GM06990 (cell line): ENCODE measurements around the gene RAI14.
"Not testable (repeated sequence)": the region's sequence is repeated elsewhere in the genome, so short reads cannot be mapped to it uniquely, and the experiment has no call there.

Experiments used
- DNase-seq: peaks from one replicate; pipeline ENCODE4 v3.0.0-alpha.2; 2011; ENCODE audit not compliant: insufficient read length; ENCODE audit errors: extremely low read depth
- H3K27me3 ChIP-seq: replicated peaks from 2 replicates; pipeline ENCODE4 v1.6.0; 2011; ENCODE audit warnings: low read length; ENCODE audit not compliant: control insufficient read depth, insufficient read depth
- H3K36me3 ChIP-seq: 2 replicates; pipeline ENCODE4 v1.5.1; 2011; ENCODE audit warnings: low read length; ENCODE audit not compliant: control insufficient read depth, insufficient read depth
- H3K4me3 ChIP-seq: replicated peaks from 2 replicates; pipeline ENCODE4 v1.5.1; 2011; ENCODE audit warnings: low read depth, mild to moderate bottlenecking, control low read depth, low read length
- CTCF ChIP-seq: IDR thresholded peaks from 2 replicates; pipeline ENCODE4 v1.5.1; 2011; ENCODE audit warnings: low read length, control low read depth, mild to moderate bottlenecking, inconsistent platforms; ENCODE audit not compliant: insufficient read depth, poor library complexity, severe bottlenecking

Gene RAI14

DNA sequence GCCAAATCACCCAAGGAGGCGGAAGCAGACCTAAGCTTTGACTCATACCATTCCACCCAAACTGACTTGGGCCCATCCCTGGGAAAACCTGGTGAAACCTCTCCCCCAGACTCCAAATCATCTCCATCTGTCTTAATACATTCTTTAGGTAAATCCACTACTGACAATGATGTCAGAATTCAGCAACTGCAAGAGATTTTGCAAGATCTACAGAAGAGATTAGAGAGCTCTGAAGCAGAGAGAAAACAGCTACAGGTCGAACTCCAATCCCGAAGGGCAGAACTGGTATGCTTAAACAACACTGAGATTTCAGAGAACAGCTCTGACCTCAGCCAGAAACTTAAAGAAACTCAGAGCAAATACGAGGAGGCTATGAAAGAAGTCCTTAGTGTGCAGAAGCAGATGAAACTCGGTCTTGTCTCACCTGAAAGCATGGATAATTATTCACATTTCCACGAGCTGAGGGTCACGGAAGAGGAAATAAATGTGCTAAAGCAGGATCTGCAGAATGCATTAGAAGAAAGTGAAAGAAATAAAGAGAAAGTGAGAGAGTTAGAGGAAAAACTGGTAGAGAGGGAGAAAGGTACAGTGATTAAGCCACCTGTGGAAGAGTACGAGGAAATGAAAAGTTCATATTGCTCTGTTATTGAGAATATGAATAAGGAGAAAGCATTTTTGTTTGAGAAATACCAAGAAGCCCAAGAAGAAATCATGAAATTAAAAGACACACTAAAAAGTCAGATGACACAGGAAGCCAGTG, 167.0 kb downstream of the RAI14 start:
- no peak for DNase-seq
- no peak overlapping the region for H3K4me3 ChIP-seq
- H3K27me3 ChIP-seq = no peaks in the 10 kb centered on the region
- no peak for TF ChIP-seq CTCF
- no peaks in the 10 kb centered on the region for H3K36me3 ChIP-seq

DNA sequence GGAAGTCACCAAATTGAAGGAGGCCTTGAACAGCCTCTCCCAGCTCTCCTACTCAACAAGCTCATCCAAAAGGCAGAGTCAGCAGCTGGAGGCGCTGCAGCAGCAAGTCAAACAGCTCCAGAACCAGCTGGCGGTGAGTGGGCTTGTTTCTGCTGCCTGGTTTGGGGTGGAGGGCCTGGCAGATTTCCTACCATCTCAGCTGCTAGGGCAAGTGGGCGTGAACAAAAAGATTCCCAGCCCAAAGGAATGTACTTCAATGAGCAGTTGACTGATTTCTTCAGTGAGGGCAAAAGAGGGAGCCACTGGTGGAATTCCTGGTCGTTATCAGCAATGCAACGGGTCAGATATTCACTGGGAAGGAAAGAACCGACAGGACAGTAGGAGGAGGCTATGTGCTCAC, 170.2 kb downstream of the RAI14 start:
- no peaks in the 10 kb centered on the region for H3K36me3 ChIP-seq
- DNase-seq = no peak
- no peak overlapping the region for H3K4me3 ChIP-seq
- H3K27me3 ChIP-seq = no peaks in the 10 kb centered on the region
- TF ChIP-seq CTCF = peak; percentile 3

GRCh38 chr5:34827588-34828506, 171.7 kb downstream of the RAI14 start:
- DNase-seq = peak; percentile 25
- no peaks in the 10 kb centered on the region for H3K36me3 ChIP-seq
- no peaks in the 10 kb centered on the region for H3K27me3 ChIP-seq
- no peak overlapping the region for H3K4me3 ChIP-seq
- no peak for TF ChIP-seq CTCF

DNA sequence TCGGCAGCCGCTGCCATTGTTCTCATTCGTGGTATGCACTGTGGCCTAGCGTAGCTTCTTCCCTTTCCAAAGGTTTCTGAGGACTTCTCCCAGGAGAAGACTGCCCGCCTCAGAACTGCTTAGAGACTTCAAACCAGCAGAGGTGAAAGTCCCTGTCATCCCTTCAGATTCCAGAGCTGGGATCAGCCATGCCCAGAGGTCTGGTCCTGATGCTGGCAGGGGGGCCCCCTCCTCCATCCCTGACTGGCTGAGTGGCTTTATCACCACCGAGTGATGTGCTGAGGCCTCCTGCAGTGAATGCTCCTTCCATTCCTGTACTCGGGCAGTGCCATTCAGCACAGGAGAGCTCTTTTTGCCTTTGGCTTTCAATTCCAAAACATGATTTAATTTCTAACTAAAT, 174.7 kb downstream of the RAI14 start:
- not testable (repeated sequence) for H3K36me3 ChIP-seq, H3K27me3 ChIP-seq

GRCh38 chr5:34831303-34831702, 175.2 kb downstream of the RAI14 start:
- no peak overlapping the region for H3K4me3 ChIP-seq
- no peak for DNase-seq
- no peaks in the 10 kb centered on the region for H3K36me3 ChIP-seq
- H3K27me3 ChIP-seq = no peaks in the 10 kb centered on the region
- no peak for TF ChIP-seq CTCF

More for the DNA sequence above, 174.7 kb downstream of the RAI14 start:
- DNase-seq, H3K4me3 ChIP-seq: not testable (repeated sequence)

DNA sequence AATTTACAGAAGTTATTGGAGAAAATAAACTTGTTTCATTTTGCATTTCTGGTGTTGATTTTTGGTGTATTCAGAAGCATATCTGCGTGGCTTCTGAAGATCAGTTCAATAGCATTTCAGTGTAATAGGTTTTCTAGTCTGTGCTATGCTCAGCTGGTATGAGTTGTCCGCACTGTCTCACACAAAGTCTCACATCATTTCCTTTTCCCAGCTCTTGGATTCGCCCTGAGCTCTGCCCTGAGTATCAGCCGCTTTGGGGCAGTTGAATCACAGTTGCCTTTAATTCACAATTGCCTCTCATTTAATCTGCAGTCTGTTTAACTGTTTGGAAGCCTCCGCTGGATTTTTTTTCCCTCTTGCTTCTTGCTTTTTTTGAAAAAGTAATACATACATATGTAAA, 176.4 kb downstream of the RAI14 start:
- no peak for DNase-seq
- Histone ChIP-seq H3K27me3 (no peaks in the 10 kb centered on the region), H3K4me3 (no peak overlapping the region), H3K36me3 (no peaks in the 10 kb centered on the region)
- TF ChIP-seq CTCF = no peak
